Stimulated activated CD8-positive, alpha-beta memory T cell treated with anti-CD3 and anti-CD28 coated beads, Interleukin-12 subunit alpha, Interleukin-12 subunit beta, amount 100 ng/mL, for 1 hour (primary cell): ENCODE data around the gene ECE1.
"Not testable (repeated sequence)": the region's sequence is repeated elsewhere in the genome, so short reads cannot be mapped to it uniquely, and the experiment has no call there.

ENCODE experiments used
- DNase-seq: peaks from one replicate; pipeline ENCODE4 v3.0.0-alpha.2; 2020; ENCODE audit warnings: low read depth

Gene ECE1

DNA sequence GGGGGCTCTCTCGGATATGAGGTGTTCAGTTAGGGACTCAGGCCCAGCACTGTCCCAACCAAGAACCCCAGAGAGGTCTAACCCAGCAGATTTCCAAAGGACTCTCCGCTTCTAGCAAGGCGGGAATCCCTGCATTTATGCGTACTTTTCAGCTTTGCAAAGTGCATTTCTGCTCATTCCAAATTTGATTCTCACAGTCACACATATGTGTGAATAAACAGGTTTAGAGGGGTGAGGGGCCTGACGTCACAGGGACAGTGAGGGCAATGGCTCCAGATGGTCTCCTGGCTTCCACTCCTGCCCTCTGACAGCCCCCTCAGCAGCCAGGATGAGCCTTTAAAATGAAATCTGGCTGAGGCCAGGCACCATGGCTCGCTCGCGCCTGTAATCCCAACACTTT, 921 bp upstream of the ECE1 start:
- no peak for DNase-seq

DNA sequence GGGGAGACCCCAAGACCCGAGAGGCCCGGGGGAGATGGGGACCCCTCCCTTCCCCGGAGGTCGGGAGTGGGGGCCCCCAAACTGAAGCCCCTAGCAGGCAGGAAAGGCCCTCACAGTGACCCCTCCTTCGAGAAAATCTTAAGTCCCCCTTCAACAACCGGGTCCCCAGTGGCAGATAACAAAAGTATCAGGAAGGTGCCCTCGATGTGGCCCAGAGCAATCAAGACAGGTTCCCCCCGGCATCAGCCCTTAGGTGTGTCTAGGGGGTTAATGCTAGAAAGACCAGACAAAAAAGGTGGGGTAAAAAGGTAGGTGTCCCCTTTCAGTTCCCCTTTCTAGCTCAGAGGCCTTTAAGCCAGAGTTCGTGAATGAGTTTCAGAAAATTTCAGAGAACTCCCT, 282 bp upstream of the ECE1 start:
- no peak for DNase-seq

DNA sequence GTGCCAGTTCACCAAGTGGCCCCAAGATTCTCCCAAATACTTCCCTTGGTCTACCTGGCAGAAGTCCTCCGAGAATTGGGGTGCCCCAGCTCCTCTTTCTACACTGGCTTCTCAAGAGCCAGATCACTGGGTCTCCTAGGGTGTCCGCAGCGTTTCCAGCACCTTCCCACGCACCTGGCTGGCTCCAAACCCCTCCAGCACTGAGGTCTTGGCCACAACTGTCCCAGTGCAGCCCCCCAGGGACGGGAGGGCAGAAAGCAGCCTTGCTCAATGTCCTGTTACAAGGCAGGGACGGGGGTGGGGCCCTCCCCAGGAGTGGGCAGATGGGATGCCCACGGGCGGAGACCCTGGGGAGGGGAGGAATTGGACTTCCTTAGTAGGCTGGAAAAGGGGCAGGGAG, 1.1 kb downstream of the ECE1 start:
- no peak for DNase-seq

DNA sequence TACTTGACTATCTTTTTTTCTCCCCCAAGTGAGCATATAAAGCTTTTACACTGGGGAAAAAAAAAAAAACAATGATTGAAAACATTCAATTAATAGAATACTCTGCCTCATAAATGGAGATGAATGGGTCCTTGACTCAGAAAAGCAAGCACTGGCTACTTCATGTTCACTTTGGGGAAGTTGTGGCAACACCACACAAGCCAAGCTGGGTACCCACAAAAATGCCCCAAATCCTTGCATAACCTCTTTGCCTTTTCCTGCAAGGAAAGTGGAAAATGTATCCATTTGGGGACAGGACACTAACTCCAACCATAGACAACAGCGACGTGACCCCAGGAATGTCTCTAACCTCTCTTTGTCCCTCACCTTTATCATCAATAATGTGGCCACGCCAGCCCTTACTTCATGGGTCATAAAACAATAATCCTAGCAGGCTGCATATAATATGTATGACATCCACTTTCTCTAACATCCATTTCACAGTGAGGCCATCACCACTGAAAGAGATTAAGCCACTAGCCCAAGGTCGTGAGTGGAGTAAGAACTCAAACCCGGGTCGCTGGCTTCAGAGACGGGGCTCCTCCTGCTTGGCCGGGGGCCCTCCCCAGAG, 2.3 kb downstream of the ECE1 start:
- no peak for DNase-seq

GRCh38 chr1:21285386-21285785, 4.9 kb downstream of the ECE1 start:
- DNase-seq: not testable (repeated sequence)

DNA sequence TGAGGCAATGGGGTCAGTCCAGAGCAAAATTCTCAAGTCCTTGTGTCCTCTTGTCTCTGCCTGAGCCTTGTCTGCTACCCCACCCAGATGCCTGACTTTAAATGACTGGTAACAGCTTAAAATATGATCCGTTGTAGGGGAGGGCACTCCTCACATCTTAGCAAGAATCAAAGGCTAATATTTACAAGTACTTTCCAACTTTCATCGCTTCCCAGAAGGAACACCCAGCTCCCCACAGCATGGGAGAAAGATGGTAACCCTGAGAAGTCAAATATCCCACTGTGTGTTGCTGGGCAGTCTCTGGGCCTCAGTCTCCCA, 5.2 kb downstream of the ECE1 start:
- DNase-seq: no peak

DNA sequence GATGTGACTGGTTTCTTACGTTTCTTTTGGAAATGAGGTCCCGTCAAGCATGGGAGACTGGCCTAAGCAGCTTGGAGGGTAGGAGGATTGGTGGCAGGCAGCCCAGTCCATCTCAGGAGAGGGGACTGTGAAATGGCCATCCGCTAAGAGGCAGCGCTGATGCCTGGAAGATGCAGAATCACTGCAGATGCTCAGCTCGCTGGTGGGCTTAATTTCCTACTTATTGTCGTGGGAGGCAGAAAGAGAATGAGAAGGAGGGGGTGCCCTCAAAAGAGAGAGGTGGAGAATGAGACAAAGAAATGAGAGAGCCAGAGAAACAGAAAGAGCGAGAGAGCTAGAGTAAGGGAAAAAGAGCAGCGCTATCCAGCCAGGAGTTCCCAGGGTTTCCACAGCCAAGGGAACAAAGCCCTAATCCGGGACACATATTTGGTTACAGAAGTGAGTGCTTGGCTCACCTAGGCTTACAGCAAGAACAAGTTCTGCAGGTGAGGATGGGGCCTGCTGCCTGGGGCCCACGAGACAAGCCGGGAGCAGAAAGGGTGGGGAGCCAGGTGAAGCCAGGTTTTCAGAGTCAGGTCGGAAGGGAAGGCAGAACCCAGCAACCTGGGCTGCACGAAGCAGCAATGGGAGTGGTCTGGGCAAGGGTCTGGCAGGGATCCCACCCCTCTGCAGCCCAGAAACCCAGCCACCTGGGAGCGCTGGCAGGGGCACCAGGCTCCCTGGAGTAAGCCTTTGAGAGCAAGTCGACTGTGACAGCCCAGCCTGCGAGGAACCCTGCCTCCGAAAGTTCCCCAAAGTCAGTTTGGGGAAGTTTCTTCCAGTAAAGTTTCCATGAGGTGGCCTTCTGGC, 5.8 kb downstream of the ECE1 start:
- no peak for DNase-seq

GRCh38 chr1:21283524-21283923, 6.7 kb downstream of the ECE1 start:
- no peak for DNase-seq

DNA sequence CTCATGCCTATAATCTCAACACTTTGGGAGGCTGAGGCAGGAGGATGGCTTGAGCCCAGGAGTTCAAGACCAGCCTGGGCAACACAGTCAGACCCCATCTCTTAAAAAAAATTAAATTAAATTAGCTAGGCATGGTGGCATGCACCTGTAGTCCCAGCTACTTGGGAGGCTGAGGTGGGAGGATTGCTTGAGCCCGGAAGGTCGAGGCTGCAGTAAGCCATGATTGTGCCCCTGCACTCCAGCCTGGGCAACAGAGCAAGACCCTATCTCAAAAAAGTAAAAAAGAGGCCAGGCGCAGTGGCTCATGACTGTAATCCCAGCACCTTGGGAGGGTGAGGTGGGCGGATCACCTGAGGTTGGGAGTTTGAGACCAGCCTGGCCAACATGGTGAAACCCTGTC, 8.2 kb downstream of the ECE1 start:
- not testable (repeated sequence) for DNase-seq

GRCh38 chr1:21280482-21280881, 9.8 kb downstream of the ECE1 start:
- DNase-seq: no peak

DNA sequence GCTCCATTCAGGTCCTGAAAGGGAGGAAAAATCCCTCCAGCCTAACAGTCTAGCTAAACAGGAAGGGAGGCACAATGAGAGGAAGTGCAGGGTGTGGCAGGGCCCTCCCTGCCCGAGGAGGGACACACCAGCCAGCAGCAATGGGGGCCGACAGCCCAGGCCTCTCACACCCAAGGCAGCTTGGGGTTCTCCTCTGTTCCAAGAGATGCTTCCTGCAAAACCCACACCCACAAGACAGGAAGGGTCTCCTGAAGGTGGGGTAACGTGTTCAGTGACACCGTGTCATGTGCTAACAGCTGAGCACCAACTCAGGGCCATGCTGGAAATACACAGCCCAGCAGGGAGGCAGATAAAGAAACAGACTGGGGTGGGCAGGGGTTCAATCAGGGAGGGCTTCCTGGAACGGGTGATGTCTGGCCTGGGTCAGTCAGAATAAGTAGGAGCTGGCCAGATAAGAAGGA, 10.2 kb downstream of the ECE1 start:
- DNase-seq: no peak

DNA sequence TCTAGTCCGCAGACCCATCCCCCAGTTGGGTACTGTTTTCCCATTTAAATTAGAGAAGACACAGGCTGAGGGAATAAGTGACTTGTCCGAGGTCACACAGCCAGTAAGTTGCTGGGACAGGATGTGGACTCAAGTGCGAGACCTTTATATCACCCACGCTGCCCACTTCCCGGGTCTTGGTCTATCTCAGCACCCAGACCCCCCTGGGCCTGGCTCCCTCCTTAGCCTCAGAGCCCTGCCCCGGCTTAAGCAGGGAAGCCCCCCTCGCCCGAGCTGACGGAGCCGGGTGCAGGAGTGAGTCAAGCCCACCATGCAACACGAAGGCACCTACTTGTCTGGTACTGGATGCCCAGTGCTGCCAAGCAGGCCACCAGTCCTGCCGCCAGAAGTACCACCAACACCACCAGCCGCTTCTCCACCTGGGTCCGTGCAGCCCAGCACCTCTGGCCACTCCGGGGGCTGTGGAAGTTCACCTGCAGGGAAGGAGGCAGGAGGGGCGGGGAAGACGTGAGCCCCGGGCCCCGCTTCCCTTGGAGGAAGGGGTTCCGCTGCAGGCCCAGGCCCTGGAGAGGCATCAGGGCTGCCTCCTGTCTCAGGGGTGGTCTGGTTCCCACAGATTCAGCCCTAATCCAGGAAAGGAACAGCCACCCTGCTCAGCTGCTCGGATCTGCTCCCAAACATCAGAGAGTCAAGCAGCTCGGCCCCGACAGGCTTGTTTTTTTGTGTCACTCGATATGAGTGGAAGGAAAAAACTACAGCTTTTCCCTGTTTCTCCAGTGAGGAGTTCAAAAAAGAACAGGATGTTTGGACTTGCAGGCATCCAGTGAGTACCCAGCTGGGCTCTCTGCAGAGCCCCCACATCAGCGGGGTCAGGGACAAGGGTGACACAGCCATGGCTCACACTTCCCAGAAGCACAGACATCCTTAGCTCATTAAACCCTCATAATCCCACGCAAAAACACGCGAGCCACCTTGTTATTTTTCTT, 11.1 kb downstream of the ECE1 start:
- no peak for DNase-seq

GRCh38 chr1:21278208-21278859, 11.9 kb downstream of the ECE1 start:
- DNase-seq: no peak

DNA sequence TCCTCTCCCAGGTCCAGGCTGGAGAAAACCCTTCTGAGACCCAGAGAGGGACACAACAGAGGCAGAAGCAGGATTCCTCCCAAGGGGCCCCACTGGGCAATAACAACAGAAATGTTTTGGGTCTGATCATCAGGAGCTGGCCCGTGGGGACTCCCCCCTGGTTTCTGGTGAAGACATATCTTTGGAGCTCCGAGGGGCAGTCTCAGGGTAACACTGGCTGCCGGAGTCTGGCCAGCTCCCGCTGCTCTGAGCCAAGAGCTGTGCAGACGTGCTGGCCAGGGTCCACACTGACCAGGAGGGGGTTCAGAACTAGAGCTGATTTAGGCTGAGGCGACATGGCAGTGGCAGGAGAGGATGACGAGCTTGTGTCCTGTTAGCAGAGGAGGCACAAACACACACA, 13.1 kb downstream of the ECE1 start:
- no peak for DNase-seq

GRCh38 chr1:21272540-21272939, 17.7 kb downstream of the ECE1 start:
- DNase-seq: no peak

GRCh38 chr1:21271550-21271949, 18.7 kb downstream of the ECE1 start:
- no peak for DNase-seq

- DNase-seq: peak; percentile 68
Observed at GRCh38 chr1:21270086-21270689, 20.1 kb downstream of the ECE1 start.

- DNase-seq: no peak
Observed at GRCh38 chr1:21269461-21270085, 20.7 kb downstream of the ECE1 start.

- DNase-seq: no peak
Observed at GRCh38 chr1:21268281-21269239, 21.7 kb downstream of the ECE1 start.
